Ectodermal cell (in vitro differentiated cells): ENCODE data around the gene NEK9.

Source experiments
- H3K27ac ChIP-seq: 2 replicates; pipeline ENCODE4 v1.7.0; 2013; ENCODE audit warnings: mild to moderate bottlenecking, low read depth, low read length; ENCODE audit not compliant: insufficient read depth, poor library complexity, severe bottlenecking
- H3K27me3 ChIP-seq: 2 replicates; pipeline ENCODE4 v1.7.0; 2013; ENCODE audit warnings: mild to moderate bottlenecking, low read length; ENCODE audit not compliant: insufficient read depth, control insufficient read depth, poor library complexity, severe bottlenecking
- H3K36me3 ChIP-seq: one replicate; pipeline ENCODE4 v1.7.0; 2013; ENCODE audit warnings: low read length; ENCODE audit not compliant: control insufficient read depth, insufficient read depth
- H3K4me1 ChIP-seq: one replicate; pipeline ENCODE4 v1.7.0; 2013; ENCODE audit warnings: low read length; ENCODE audit not compliant: control insufficient read depth, insufficient read depth
- H3K4me3 ChIP-seq: 2 replicates; pipeline ENCODE4 v1.7.0; 2013; ENCODE audit warnings: low read depth, low read length, control low read depth; ENCODE audit not compliant: insufficient read depth
- H3K9me3 ChIP-seq: 2 replicates; pipeline ENCODE4 v1.7.0; 2013; ENCODE audit warnings: mild to moderate bottlenecking, low read length, moderate library complexity; ENCODE audit not compliant: control insufficient read depth
- WGBS, 2 experiments: methylation state at CpG; one replicate each; pipeline ENCODE4 v1.1.7; 2013; ENCODE audit warnings: missing lambda C conversion rate in 2 of 2; 5-methylcytosine and 5-hydroxymethylcytosine counted together

The NEK9 gene

GRCh38 chr14:75046275-75046674, 80.6 kb downstream of the NEK9 start:
- no peak overlapping the region for H3K4me3 ChIP-seq
- H3K27ac ChIP-seq = no peak overlapping the region
- H3K36me3 ChIP-seq = no peaks in the 10 kb centered on the region
- H3K9me3 ChIP-seq = no peaks in the 10 kb centered on the region
- WGBS, 2 experiments = 92 to 94% methylated on average over 5 of the region's 5 CpGs
- no peaks in the 10 kb centered on the region for H3K27me3 ChIP-seq
- H3K4me1 ChIP-seq = no peaks in the 10 kb centered on the region

DNA sequence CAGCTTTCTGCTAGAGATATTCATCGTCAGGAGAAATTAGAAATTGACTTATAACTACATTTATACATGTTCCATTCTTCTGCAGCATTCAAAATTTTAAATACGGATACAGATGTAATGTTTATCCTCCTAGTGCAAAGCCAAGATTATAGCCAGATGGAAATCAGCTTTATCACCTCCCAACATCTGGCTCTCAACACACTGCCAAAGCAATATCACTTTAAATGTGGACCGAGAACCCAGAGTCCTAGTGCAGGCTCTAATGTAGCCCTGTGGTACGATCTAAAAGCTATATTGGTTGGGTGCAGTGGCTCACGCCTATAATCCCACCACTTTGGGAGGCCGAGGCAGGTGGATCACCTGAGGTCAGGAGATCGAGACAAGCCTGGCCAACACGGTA, 82.1 kb downstream of the NEK9 start:
- Histone ChIP-seq H3K9me3 (no peaks in the 10 kb centered on the region), H3K4me3 (no peak overlapping the region), H3K27me3 (no peaks in the 10 kb centered on the region), H3K4me1 (no peaks in the 10 kb centered on the region), H3K36me3 (no peaks in the 10 kb centered on the region), H3K27ac (no peak overlapping the region)
- WGBS, 2 experiments = 92 to 94% methylated on average over 7 to 8 of the region's 8 CpGs

DNA sequence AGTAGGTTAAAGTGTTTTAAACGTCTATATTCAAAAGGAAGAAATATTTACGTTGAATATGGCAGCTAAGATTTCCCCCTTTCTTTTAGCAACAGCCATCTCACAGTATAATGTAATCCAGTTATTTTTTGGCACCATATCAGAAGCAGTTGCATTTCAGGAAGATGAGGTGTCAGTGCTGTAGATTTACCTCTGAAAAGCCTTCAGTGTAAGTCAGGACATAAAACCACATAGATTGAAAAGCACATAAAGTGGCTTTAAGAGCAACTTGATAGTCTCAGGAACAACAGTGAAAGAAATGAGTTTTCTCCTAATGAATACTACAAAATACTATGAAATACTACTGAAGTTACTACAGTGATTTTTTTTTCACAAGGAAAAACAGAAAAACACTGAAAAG, 82.5 kb downstream of the NEK9 start:
- no peak overlapping the region for H3K27ac ChIP-seq
- 90% methylated on average over 2 of the region's 2 CpGs; no CpG with 5 or more reads in 1 of the 2 experiments for WGBS, 2 experiments

DNA sequence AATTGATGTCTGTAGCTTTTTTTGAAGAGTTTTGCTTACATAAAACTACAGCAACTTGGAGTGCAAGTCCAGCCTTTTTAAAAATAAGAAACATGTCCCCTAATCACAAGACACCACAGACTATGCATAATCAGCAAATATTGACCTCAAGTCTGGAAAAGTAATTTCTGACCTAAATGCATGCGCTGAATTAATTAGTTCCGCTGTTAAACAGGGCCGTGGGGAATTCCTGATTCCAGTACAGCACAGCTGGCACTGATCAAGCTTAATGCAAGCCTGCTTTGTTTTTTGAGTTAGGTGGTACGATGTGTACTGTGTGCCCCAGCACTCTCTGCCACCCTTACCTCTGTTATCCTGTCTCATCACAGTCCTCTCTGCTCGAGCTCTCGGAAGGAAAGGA, 84.8 kb downstream of the NEK9 start:
- 90 to 93% methylated on average over 3 to 6 of the region's 6 CpGs for WGBS, 2 experiments
- Histone ChIP-seq H3K4me1 (no peaks in the 10 kb centered on the region), H3K27ac (no peak overlapping the region), H3K36me3 (no peaks in the 10 kb centered on the region), H3K9me3 (no peaks in the 10 kb centered on the region), H3K4me3 (no peak overlapping the region), H3K27me3 (no peaks in the 10 kb centered on the region)

More for the DNA sequence above, 82.5 kb downstream of the NEK9 start:
- no peak overlapping the region for H3K4me3 ChIP-seq
- H3K4me1 ChIP-seq = no peaks in the 10 kb centered on the region
- H3K27me3 ChIP-seq = no peaks in the 10 kb centered on the region
- H3K36me3 ChIP-seq = no peaks in the 10 kb centered on the region
- H3K9me3 ChIP-seq = no peaks in the 10 kb centered on the region

GRCh38 chr14:75041613-75042012, 85.2 kb downstream of the NEK9 start:
- Histone ChIP-seq H3K36me3 (no peaks in the 10 kb centered on the region), H3K4me3 (no peak overlapping the region), H3K27me3 (no peaks in the 10 kb centered on the region), H3K27ac (no peak overlapping the region), H3K4me1 (no peaks in the 10 kb centered on the region), H3K9me3 (no peaks in the 10 kb centered on the region)
- 92 to 94% methylated on average over 4 of the region's 4 CpGs for whole genome bisulfite sequencing, 2 experiments

DNA sequence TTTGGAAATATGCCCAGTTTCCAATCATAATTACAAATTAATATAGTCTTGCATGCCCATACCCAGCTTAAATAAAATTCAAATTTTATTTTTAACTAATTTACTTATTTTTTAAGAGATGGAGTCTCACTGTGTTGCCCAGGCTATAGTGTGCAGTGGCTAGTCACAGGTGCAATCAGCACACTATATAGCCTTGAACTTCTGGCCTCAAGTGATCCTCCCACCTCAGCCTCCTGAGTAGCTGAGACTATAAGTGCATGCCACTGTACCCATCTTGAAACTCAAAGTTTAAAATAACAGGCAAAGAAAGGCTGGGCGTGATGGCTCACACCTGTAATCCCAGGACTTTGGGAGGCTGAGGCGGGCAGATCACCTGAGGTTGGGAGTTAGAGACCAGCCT, 85.9 kb downstream of the NEK9 start:
- no peak overlapping the region for H3K4me3 ChIP-seq
- no peaks in the 10 kb centered on the region for H3K4me1 ChIP-seq
- no peaks in the 10 kb centered on the region for H3K9me3 ChIP-seq
- H3K27ac ChIP-seq = no peak overlapping the region
- 94 to 98% methylated on average over 2 of the region's 2 CpGs for WGBS, 2 experiments
- H3K27me3 ChIP-seq = no peaks in the 10 kb centered on the region
- no peaks in the 10 kb centered on the region for H3K36me3 ChIP-seq

GRCh38 chr14:75040507-75040906, 86.3 kb downstream of the NEK9 start:
- WGBS, 2 experiments = 80% methylated on average over 1 of the region's 1 CpG; no CpG with 5 or more reads in 1 of the 2 experiments
- Histone ChIP-seq H3K9me3 (no peaks in the 10 kb centered on the region), H3K4me3 (no peak overlapping the region), H3K36me3 (no peaks in the 10 kb centered on the region), H3K4me1 (no peaks in the 10 kb centered on the region), H3K27me3 (no peaks in the 10 kb centered on the region), H3K27ac (no peak overlapping the region)

- no peak overlapping the region for H3K4me3 ChIP-seq
- no peaks in the 10 kb centered on the region for H3K4me1 ChIP-seq
- no peaks in the 10 kb centered on the region for H3K9me3 ChIP-seq
- H3K27ac ChIP-seq = no peak overlapping the region
- no peaks in the 10 kb centered on the region for H3K27me3 ChIP-seq
- peaks cover 7% of the 10 kb centered on the region for H3K36me3 ChIP-seq
- WGBS, 2 experiments = 90 to 97% methylated on average over 2 of the region's 2 CpGs
These were observed 93.9 kb downstream of the NEK9 start for GRCh38 chr14:75032939-75033338.

GRCh38 chr14:75030147-75030546, 96.7 kb downstream of the NEK9 start:
- no peaks in the 10 kb centered on the region for H3K9me3 ChIP-seq
- 0% methylated on average over 1 of the region's 1 CpG for WGBS, 2 experiments
- H3K4me1 ChIP-seq = no peaks in the 10 kb centered on the region
- H3K27me3 ChIP-seq = no peaks in the 10 kb centered on the region
- H3K4me3 ChIP-seq = no peak overlapping the region
- H3K36me3 ChIP-seq = peaks cover 7% of the 10 kb centered on the region
- no peak overlapping the region for H3K27ac ChIP-seq
